HG03103 (cell line): Measurements from ENCODE around the gene ZNF592.
"Not testable (repeated sequence)": the region's sequence is repeated elsewhere in the genome, so short reads cannot be mapped to it uniquely, and the experiment has no call there.

Experiments
- ATAC-seq: cut with Tn5 transposase; IDR thresholded peaks from one replicate; pipeline ENCODE4 v1.9.1; 2021; ENCODE audit warnings: low read depth; ENCODE audit not compliant: unreplicated experiment

ZNF592 gene

GRCh38 chr15:84845631-84846030, 97.2 kb downstream of the ZNF592 start:
- not testable (repeated sequence) for ATAC-seq

- no peak for ATAC-seq
Observed at GRCh38 chr15:84846269-84846668, 97.9 kb downstream of the ZNF592 start.

- no peak for ATAC-seq
Observed at GRCh38 chr15:84847382-84847781, 99.0 kb downstream of the ZNF592 start.

DNA sequence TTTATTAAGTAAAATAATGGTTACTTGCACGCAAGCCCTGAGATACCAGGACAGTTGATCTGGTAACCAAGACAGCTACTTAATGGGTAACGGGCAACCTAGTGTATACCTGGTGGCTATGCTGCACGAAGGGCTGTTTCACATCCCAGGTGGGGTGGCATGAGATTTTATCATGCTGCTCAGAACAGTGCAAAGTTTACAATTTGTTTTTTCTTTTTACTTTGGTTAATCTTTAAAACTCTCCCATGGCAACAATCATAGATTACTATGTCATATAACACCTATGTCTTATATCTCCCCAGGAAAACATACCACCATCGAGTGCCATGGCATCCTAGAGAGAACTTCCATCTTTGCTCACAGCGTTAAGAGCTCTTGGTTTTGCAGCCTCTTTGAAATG, 103.8 kb downstream of the ZNF592 start:
- ATAC-seq, result no peak

- no peak for ATAC-seq
Observed at GRCh38 chr15:84855136-84855535, 106.7 kb downstream of the ZNF592 start.

- no peak for ATAC-seq
Observed at GRCh38 chr15:84855765-84856164, 107.4 kb downstream of the ZNF592 start.
